ENCODE measurements around the gene ELF3. TPM values are rescaled to one million over a fixed set of nuclear protein-coding genes. Genes with fewer than 3 reads are reported as not detected.
A peak's percentile ranks its signal among the peaks of the same experiment; 100 is the strongest.
"Not testable (repeated sequence)": the region's sequence is repeated elsewhere in the genome, so short reads cannot be mapped to it uniquely, and the experiment has no call there.

Gene ELF3
- 2.7 and 6.9 TPM in 2 replicates for total RNA-seq (ENCODE audit: low replicate concordance)

DNA sequence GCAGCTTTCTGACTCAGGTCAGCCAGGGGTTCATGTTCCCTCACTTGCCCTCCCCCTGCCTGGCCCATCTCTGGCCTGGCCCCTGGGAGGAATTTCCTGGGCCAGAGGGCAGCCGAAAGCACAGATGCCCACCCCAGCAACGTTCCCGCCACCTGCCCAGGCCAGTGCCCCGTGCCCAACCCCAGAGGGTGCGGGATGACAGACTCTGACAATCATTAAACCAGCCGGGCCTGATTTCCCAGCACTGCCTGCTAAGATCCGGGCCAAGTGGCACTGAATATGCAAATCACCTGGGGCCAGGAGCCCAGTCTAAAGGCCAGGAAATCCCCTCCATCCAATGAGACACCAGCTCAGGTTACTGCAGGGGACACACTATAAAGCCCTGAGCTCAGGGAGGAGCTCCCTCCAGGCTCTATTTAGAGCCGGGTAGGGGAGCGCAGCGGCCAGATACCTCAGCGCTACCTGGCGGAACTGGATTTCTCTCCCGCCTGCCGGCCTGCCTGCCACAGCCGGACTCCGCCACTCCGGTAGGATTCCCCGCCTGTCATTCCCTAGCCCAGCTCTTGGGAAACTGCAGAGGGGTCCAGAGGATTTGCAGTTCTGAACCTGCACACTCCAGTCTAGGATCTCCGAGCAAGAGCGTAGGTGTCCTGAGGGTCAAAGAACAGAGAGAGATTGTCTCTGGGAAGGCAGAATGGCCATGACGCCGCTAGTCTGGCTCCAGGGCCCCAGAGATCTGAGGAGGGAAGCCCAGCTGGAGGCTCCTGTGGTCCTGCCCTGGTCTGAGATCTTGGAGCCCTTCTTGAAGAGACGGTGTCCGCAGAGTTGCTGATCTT, at the start of gene ELF3:
ELF3 (plus strand) TSS at position 408 of the 836 bp plus-strand sequence. CDS start 550 bp downstream, outside the sequence.
- Histone ChIP-seq H3K27ac (peak within 1 kb of the TSS; percentile 41), H3K36me3 (no peaks in the 10 kb centered on the region), H3K27me3 (peaks cover 3% of the 10 kb centered on the region), H4K20me1 (ENCODE audit: low read depth) (no peaks in the 10 kb centered on the region), H3K79me2 (ENCODE audit: low read depth) (no peaks in the 10 kb centered on the region), H3K4me2 (peak within 1 kb of the TSS; percentile 70), H2AFZ (replicated peaks) (no peak within 1 kb of the TSS), H3K4me3 (peak within 1 kb of the TSS; percentile 36), H3K4me1 (peaks cover 6% of the 10 kb centered on the region), H3K9ac (no peak within 1 kb of the TSS), H3F3A (ENCODE audit: low read depth) (peaks cover 23% of the 10 kb centered on the region), H3K9me3 (ENCODE audit: low read depth) (no peaks in the 10 kb centered on the region)
- peak within 1 kb of the TSS; percentile 33 for H3K4me3 Mint-ChIP-seq
- H3K9me3 Mint-ChIP-seq: no peaks in the 10 kb centered on the region
- H3K27me3 Mint-ChIP-seq (ENCODE audit: insufficient read depth, low read depth): peaks cover 3% of the 10 kb centered on the region
- DNase-seq (ENCODE audit: low spot score): peak; percentile 95
- H3K27ac Mint-ChIP-seq: no peak within 1 kb of the TSS
- peaks cover 17% of the 10 kb centered on the region for H3K4me1 Mint-ChIP-seq
- no peaks in the 10 kb centered on the region for H3K36me3 Mint-ChIP-seq
- TF ChIP-seq CTCF (IDR thresholded peaks at IDR 0.05): no peak
- no peak for TF ChIP-seq EZH2phosphoT487 (IDR thresholded peaks at IDR 0.05)
- TF ChIP-seq EZH2 (IDR thresholded peaks at IDR 0.05): no peak

GRCh38 chr1:201962382-201962781, 48.0 kb upstream of the ELF3 start:
- not testable (repeated sequence) for H3K27me3 ChIP-seq; H3K4me1 ChIP-seq; H3K4me2 ChIP-seq; H3K4me3 Mint-ChIP-seq; DNase-seq (ENCODE audit: low spot score); H3K4me1 Mint-ChIP-seq; H3K9me3 Mint-ChIP-seq; H3K4me3 ChIP-seq; H3K9ac ChIP-seq; H3K27me3 Mint-ChIP-seq (ENCODE audit: insufficient read depth, low read depth); H3K9me3 ChIP-seq (ENCODE audit: low read depth); H3F3A ChIP-seq (ENCODE audit: low read depth); H3K27ac Mint-ChIP-seq; H3K27ac ChIP-seq; H4K20me1 ChIP-seq (ENCODE audit: low read depth); H2AFZ ChIP-seq (replicated peaks)
- H3K79me2 ChIP-seq (ENCODE audit: low read depth): peaks cover 22% of the 10 kb centered on the region
- peaks cover 20% of the 10 kb centered on the region for H3K36me3 Mint-ChIP-seq
- H3K36me3 ChIP-seq: peaks cover 10% of the 10 kb centered on the region

GRCh38 chr1:201964261-201964660, 46.1 kb upstream of the ELF3 start:
- no peak overlapping the region for H3K9ac ChIP-seq
- H3K4me3 Mint-ChIP-seq: no peak overlapping the region
- no peaks in the 10 kb centered on the region for H3K9me3 ChIP-seq (ENCODE audit: low read depth)
- peaks cover 9% of the 10 kb centered on the region for H3K79me2 ChIP-seq (ENCODE audit: low read depth)
- TF ChIP-seq EZH2phosphoT487 (IDR thresholded peaks at IDR 0.05) (no peak), CTCF (IDR thresholded peaks at IDR 0.05) (no peak), EZH2 (IDR thresholded peaks at IDR 0.05) (no peak)
- H3K36me3 ChIP-seq: peaks cover 14% of the 10 kb centered on the region
- no peak overlapping the region for H3K4me2 ChIP-seq
- H2AFZ ChIP-seq (replicated peaks): no peak overlapping the region
- H3K4me1 ChIP-seq: no peaks in the 10 kb centered on the region
- H3K9me3 Mint-ChIP-seq: no peaks in the 10 kb centered on the region
- H3K4me1 Mint-ChIP-seq: no peaks in the 10 kb centered on the region
- peaks cover 13% of the 10 kb centered on the region for H3K36me3 Mint-ChIP-seq
- no peaks in the 10 kb centered on the region for H3K27me3 ChIP-seq
- H3F3A ChIP-seq (ENCODE audit: low read depth): peaks cover 6% of the 10 kb centered on the region
- no peak overlapping the region for H3K4me3 ChIP-seq
- H4K20me1 ChIP-seq (ENCODE audit: low read depth): peaks cover 10% of the 10 kb centered on the region
- no peaks in the 10 kb centered on the region for H3K27me3 Mint-ChIP-seq (ENCODE audit: insufficient read depth, low read depth)
- no peak for DNase-seq (ENCODE audit: low spot score)
- no peak overlapping the region for H3K27ac Mint-ChIP-seq
- H3K27ac ChIP-seq: no peak overlapping the region

DNA sequence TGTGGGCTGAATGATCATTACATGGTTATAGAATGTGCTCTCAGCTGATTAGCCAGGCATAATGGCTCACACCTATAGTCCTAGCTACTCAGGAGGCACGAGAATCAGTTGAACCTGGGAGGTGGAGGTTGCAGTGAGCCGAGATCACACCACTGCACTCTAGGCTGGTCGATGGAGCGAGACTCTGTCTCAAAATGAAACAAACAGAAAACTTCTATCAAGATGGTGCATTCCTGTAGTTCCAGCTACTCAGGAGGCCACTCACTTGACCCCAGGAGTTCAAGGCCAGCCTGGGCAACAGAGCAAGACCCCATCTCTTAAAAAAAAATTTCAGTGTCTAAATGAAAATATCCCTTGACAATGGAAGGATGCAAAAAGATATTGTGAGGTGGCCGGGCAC, 44.2 kb upstream of the ELF3 start:
- no peaks in the 10 kb centered on the region for H3K9me3 Mint-ChIP-seq
- TF ChIP-seq EZH2phosphoT487 (IDR thresholded peaks at IDR 0.05): no peak
- no peak for TF ChIP-seq CTCF (IDR thresholded peaks at IDR 0.05)
- TF ChIP-seq EZH2 (IDR thresholded peaks at IDR 0.05): no peak

More for the DNA sequence above, 44.2 kb upstream of the ELF3 start:
- no peak overlapping the region for H3K4me3 ChIP-seq
- peaks cover 13% of the 10 kb centered on the region for H3K36me3 Mint-ChIP-seq
- H2AFZ ChIP-seq (replicated peaks): no peak overlapping the region
- H4K20me1 ChIP-seq (ENCODE audit: low read depth): peaks cover 10% of the 10 kb centered on the region
- H3K27me3 Mint-ChIP-seq (ENCODE audit: insufficient read depth, low read depth): no peaks in the 10 kb centered on the region
- no peaks in the 10 kb centered on the region for H3K4me1 Mint-ChIP-seq
- no peak overlapping the region for H3K27ac ChIP-seq
- no peak overlapping the region for H3K4me2 ChIP-seq
- peaks cover 11% of the 10 kb centered on the region for H3F3A ChIP-seq (ENCODE audit: low read depth)
- no peak for DNase-seq (ENCODE audit: low spot score)
- H3K9ac ChIP-seq: no peak overlapping the region
- peaks cover 14% of the 10 kb centered on the region for H3K36me3 ChIP-seq
- no peak overlapping the region for H3K27ac Mint-ChIP-seq
- H3K27me3 ChIP-seq: no peaks in the 10 kb centered on the region
- H3K9me3 ChIP-seq (ENCODE audit: low read depth): no peaks in the 10 kb centered on the region
- H3K4me3 Mint-ChIP-seq: no peak overlapping the region
- H3K79me2 ChIP-seq (ENCODE audit: low read depth): peaks cover 9% of the 10 kb centered on the region
- no peaks in the 10 kb centered on the region for H3K4me1 ChIP-seq

All from neural progenitor cell (in vitro differentiated cells).